Adrenal gland (tissue), 12 donors: ENCODE results near the gene EPB41L4B. TPM values are rescaled to one million over a fixed set of nuclear protein-coding genes. Genes with fewer than 3 reads are reported as not detected.
A peak's percentile ranks its signal among the peaks of the same experiment; 100 is the strongest.

Experiments
- DNase-seq, 7 donors: peaks; one replicate each; pipeline ENCODE4 v3.0.0-alpha.2; 2019 to 2020
- H3K27ac ChIP-seq, 5 donors: fragments of 200-600 bp; sonication (generic) in 4 of 5; 1 replicate in 3 of 5; 2 replicates in 2 of 5; pipeline versions ENCODE4 v1.5.1 to v1.8.0; 2016 to 2020; ENCODE audit warnings: mild to moderate bottlenecking in 1 of 5
- H3K27me3 ChIP-seq: fragments of 200-600 bp; 2 replicates; pipeline ENCODE4 v1.8.0; 2021
- H3K36me3 ChIP-seq, 2 donors: fragments of 200-600 bp; replicated peaks in 1 of 2; 1 replicate in 1 of 2; 2 replicates in 1 of 2; pipeline versions ENCODE4 v1.5.1 to v1.8.0; 2018 to 2022
- H3K4me1 ChIP-seq, 2 donors: fragments of 200-600 bp; replicated peaks in 1 of 2; 1 replicate in 1 of 2; 2 replicates in 1 of 2; pipeline versions ENCODE4 v1.5.1 to v1.8.0; 2018 to 2021
- H3K4me3 ChIP-seq, 4 donors: fragments of 200-600 bp; sonication (generic) in 3 of 4; one replicate each; pipeline ENCODE4 v1.5.1; 2016 to 2018
- H3K9me3 ChIP-seq, 3 donors: fragments of 200-600 bp; sonication (generic) in 1 of 3; replicated peaks in 1 of 3; 1 replicate in 2 of 3; 2 replicates in 1 of 3; pipeline versions ENCODE4 v1.5.1 to v1.8.0; 2016 to 2021
- POLR2A ChIP-seq, 2 donors: fragments of 450-650 bp; IDR thresholded peaks; one replicate each; pipeline ENCODE4 v1.6.1; 2017; ENCODE audit warnings: antibody characterized with exemption in 2 of 2, mild to moderate bottlenecking in 2 of 2, moderate library complexity in 1 of 2
- WGBS, 4 donors: extraction: QIAGEN DNeasy Blood & Tissue Kit in 2 of 4; methylation state at CpG; one replicate each; pipeline versions ENCODE4 v1.1.5 to v1.1.7; 2013 to 2017; 5-methylcytosine and 5-hydroxymethylcytosine counted together
- intact Hi-C, 2 donors: fragments of 100-400 bp; cut with DNase I; formaldehyde crosslinking; loops; one replicate each; pipeline versions ENCODE4 v1.14.1 to v1.15.0; 2022 to 2023
- polyA plus RNA-seq, 3 donors: library from polyadenylated mRNA; stranded (reverse); fragments of 200-250 nt in 2 of 3; fragments of 350-450 nt in 1 of 3; fragmentation: Illumina TruSeq in 1 of 3; extraction: RNeasy Lipid Tissue Mini Kit (QIAGEN cat#74804) in 1 of 3; gene quantifications; one replicate each; pipeline ENCODE4 v1.2.3, GENCODE V29; 2013 to 2014
- total RNA-seq, 9 donors: library from RNA; depleted of rRNA in 4 of 9; stranded (reverse); fragments of >200 nt in 4 of 9; fragments of 120-200 nt in 1 of 9; fragmentation: NEBNext Ultra II Directional in 1 of 9; extraction: Animal tissue kit (Norgen Biotek cat#: 25700) in 1 of 9; gene quantifications; one replicate each; pipeline versions ENCODE4 v1.1.0 to v1.2.4, GENCODE V29; 2013 to 2023
- TF ChIP-seq, protein P1 (sequence below), 6 experiments: fragments of 450-650 bp in 4 of 6; fragments of 200-600 bp in 2 of 6; sonication (generic) in 1 of 6; IDR thresholded peaks; 1 replicate in 5 of 6; 2 replicates in 1 of 6; pipeline versions ENCODE4 v1.5.1 to v1.8.0; 2016 to 2021; ENCODE audit warnings: antibody characterized with exemption in 6 of 6, mild to moderate bottlenecking in 2 of 6, moderate library complexity in 1 of 6
- donor health status: healthy with polysubstance abuse.
- donor health status: Bipolar disorder and iron deficiency.
- donor health status: DM: yes; HTN: yes; CAD: no.
- donor health status: DM: no; HTN: no; CAD: no.
- donor health status: DM: no; HTN: no; CAD: no.
- donor health status: DM: yes; HTN: yes; CAD: no.

Gene EPB41L4B
- total and polyA plus RNA-seq, 12 donors: 7.4 to 37.2 (median 18.7) TPM

DNA sequence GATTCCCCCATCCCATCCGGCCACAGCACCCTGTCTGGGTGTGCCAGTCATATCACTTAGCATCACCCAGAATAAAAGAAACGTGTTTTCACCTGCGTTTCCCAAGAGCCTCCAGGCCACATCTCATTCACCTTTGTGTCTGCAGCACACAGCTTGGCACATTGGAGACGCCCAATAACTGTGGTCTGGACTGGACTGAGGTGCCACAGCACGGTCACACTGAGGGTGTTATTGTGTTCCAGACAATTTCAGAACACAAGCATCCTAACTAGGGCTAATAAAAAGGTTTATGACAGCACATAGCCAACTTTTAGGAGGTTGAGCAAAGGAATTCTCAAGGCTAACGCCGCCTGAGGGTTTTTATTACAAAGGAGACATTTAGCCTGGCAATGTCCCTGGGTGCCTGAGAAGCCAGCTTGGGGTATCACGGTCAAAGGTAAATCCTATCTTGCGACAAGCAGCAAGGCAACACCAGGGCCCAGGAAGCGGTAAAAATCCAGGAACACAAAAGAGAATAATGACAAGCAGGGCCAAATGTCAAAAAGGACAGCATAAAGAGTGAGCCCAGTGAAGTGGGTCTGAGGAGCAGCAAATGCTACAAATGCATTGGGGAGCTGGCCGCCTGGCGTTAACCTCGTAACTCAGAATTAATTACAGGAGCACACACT is 3.4 kb downstream of the EPB41L4B start:
- intact Hi-C loops: loop anchor here (5.0 to 10.0 kb wide), 2 partner anchors 70 to 73 kb away; no protein-coding TSS in a partner anchor
- no peak for DNase-seq
- Histone ChIP-seq H3K4me1 (peaks cover 0 to 36% of the 10 kb centered on the region in 2 donors), H3K36me3 (no peaks in the 10 kb centered on the region), H3K27me3 (no peaks in the 10 kb centered on the region), H3K27ac (no peak overlapping the region), H3K9me3 (no peaks in the 10 kb centered on the region), H3K4me3 (no peak overlapping the region)
- TF ChIP-seq POLR2A (IDR thresholded peaks at IDR 0.05): no peak
- TF ChIP-seq, protein P1, sequence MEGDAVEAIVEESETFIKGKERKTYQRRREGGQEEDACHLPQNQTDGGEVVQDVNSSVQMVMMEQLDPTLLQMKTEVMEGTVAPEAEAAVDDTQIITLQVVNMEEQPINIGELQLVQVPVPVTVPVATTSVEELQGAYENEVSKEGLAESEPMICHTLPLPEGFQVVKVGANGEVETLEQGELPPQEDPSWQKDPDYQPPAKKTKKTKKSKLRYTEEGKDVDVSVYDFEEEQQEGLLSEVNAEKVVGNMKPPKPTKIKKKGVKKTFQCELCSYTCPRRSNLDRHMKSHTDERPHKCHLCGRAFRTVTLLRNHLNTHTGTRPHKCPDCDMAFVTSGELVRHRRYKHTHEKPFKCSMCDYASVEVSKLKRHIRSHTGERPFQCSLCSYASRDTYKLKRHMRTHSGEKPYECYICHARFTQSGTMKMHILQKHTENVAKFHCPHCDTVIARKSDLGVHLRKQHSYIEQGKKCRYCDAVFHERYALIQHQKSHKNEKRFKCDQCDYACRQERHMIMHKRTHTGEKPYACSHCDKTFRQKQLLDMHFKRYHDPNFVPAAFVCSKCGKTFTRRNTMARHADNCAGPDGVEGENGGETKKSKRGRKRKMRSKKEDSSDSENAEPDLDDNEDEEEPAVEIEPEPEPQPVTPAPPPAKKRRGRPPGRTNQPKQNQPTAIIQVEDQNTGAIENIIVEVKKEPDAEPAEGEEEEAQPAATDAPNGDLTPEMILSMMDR (IDR thresholded peaks at IDR 0.05): no peak
- 76 to 87% (median 80%) methylated on average over 13 of the region's 13 CpGs for WGBS, 4 donors

GRCh38 chr9:109316207-109316640 is 4.6 kb downstream of the EPB41L4B start:
- Histone ChIP-seq H3K9me3 (no peaks in the 10 kb centered on the region), H3K4me1 (peaks cover 0 to 42% of the 10 kb centered on the region in 2 donors), H3K36me3 (no peaks in the 10 kb centered on the region), H3K4me3 (no peak overlapping the region), H3K27me3 (no peaks in the 10 kb centered on the region), H3K27ac (peak overlapping the region in 2 of 5 donors; percentile 9 to 59)
- intact Hi-C loops: loop anchor here (5.0 to 10.0 kb wide), 2 partner anchors 69 to 71 kb away; no protein-coding TSS in a partner anchor
- 38 to 51% (median 42%) methylated on average over 12 of the region's 12 CpGs for WGBS, 4 donors
- no peak for TF ChIP-seq POLR2A (IDR thresholded peaks at IDR 0.05)
- TF ChIP-seq, protein P1 (IDR thresholded peaks at IDR 0.05): no peak
- DNase-seq: peak; percentile 81 to 95 (median 93)

GRCh38 chr9:109315480-109316206 is 5.2 kb downstream of the EPB41L4B start:
- Histone ChIP-seq H3K27me3 (no peaks in the 10 kb centered on the region), H3K9me3 (no peaks in the 10 kb centered on the region), H3K4me1 (peaks cover 0 to 40% of the 10 kb centered on the region in 2 donors), H3K36me3 (no peaks in the 10 kb centered on the region), H3K27ac (no peak overlapping the region), H3K4me3 (no peak overlapping the region)
- no peak for TF ChIP-seq POLR2A (IDR thresholded peaks at IDR 0.05)
- TF ChIP-seq, protein P1 (IDR thresholded peaks at IDR 0.05): no peak
- DNase-seq: no peak
- 55 to 63% (median 61%) methylated on average over 6 to 7 of the region's 7 CpGs for WGBS, 4 donors
- intact Hi-C loops: loop anchor here (5.0 to 10.0 kb wide), 2 partner anchors 68 to 71 kb away; no protein-coding TSS in a partner anchor

DNA sequence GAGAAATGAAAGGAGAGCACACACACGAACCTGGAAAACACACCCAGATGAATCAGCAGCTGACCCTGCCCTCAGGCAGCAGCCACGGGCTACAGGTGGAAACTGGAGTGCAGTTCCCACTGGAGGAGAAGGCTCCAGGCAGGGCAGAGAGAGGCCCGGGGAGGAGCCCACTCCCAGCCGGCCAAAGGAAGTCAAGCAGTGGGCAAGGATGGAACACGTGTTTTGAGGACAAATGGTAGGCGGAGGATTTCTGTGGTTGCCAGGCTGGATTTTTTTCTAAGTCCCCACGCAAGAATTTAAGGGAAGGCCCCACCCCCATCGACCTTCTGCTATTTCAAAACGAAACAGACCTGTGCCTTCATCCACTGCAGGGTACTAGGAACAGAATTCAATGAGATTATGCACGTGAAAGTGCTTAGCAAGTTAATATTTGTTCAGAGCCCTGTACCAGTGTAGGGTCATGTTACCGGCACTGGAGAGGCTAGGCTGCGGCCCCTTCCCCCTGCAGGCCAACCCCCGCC is 6.8 kb downstream of the EPB41L4B start:
- H3K27ac ChIP-seq: no peak overlapping the region
- no peak for DNase-seq
- no peaks in the 10 kb centered on the region for H3K27me3 ChIP-seq
- peaks cover 0 to 32% of the 10 kb centered on the region in 2 donors for H3K4me1 ChIP-seq
- no peaks in the 10 kb centered on the region for H3K36me3 ChIP-seq
- H3K4me3 ChIP-seq: no peak overlapping the region
- 67 to 72% (median 69%) methylated on average over 11 to 13 of the region's 13 CpGs for WGBS, 4 donors
- H3K9me3 ChIP-seq: no peaks in the 10 kb centered on the region
- TF ChIP-seq, protein P1 (IDR thresholded peaks at IDR 0.05): no peak
- TF ChIP-seq POLR2A (IDR thresholded peaks at IDR 0.05): no peak
- intact Hi-C loops: loop anchor here in 1 of 2 donors (10.0 kb wide), 1 partner anchor 69 kb away; no protein-coding TSS in a partner anchor
